Cerebellar nuclear complex (tissue), 1 donor: ENCODE results near the gene RNF20.
"Not testable (repeated sequence)": the region's sequence is repeated elsewhere in the genome, so short reads cannot be mapped to it uniquely, and the experiment has no call there.

ENCODE experiments used
- DNase-seq, 2 experiments: peaks; one replicate each; lab custom pipeline; 2025; lab: John Stamatoyannopoulos, UW

Gene RNF20, protein sequence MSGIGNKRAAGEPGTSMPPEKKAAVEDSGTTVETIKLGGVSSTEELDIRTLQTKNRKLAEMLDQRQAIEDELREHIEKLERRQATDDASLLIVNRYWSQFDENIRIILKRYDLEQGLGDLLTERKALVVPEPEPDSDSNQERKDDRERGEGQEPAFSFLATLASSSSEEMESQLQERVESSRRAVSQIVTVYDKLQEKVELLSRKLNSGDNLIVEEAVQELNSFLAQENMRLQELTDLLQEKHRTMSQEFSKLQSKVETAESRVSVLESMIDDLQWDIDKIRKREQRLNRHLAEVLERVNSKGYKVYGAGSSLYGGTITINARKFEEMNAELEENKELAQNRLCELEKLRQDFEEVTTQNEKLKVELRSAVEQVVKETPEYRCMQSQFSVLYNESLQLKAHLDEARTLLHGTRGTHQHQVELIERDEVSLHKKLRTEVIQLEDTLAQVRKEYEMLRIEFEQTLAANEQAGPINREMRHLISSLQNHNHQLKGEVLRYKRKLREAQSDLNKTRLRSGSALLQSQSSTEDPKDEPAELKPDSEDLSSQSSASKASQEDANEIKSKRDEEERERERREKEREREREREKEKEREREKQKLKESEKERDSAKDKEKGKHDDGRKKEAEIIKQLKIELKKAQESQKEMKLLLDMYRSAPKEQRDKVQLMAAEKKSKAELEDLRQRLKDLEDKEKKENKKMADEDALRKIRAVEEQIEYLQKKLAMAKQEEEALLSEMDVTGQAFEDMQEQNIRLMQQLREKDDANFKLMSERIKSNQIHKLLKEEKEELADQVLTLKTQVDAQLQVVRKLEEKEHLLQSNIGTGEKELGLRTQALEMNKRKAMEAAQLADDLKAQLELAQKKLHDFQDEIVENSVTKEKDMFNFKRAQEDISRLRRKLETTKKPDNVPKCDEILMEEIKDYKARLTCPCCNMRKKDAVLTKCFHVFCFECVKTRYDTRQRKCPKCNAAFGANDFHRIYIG

DNA sequence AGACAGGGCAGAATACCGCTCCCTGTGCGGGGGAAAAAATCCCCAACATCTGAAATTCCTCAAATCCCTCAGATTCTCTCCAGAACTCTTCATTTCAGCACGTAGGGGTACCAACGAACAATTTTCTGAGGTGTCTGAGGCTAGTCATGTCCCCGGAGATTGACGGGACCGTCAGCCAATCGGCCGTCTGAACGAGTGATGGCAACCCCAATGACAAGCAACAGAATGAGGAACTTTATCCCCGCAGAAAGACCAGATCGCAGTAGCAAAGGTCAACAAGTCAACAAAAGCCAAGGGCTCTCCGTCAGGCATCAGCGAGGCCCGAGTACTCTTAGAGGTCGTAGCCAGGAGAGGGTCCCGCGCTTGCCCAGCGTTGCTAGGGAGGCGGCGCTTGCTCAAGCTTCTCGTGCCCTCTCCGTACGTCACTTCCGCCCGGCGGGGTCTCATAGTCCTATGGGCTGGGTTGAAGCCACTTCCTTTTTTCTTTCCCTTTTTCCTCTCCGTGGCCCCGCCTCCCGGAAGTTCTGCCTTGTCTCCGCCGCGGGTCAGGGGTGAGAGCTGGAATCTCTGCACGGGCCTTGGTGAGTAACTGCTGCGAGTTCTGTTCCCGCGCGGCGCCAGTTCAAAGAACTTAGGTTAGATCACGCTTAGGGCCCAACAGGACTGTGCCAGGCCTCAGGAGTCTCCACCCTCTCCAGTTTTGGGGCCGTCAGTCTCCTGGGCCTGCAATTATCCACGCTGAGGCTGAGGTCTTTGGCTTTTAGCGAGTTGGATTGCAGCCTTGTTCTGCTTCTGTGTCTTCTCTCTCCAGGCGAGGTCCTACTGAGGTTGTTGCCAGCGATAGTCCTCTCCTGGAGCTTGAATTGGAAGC is at the start of gene RNF20:
TSS of gene RNF20 (plus strand) at position 520 of the 871 bp plus-strand sequence. CDS start 1,571 bp downstream, outside the sequence.
- peak; percentile 97 to 99 for DNase-seq

DNA sequence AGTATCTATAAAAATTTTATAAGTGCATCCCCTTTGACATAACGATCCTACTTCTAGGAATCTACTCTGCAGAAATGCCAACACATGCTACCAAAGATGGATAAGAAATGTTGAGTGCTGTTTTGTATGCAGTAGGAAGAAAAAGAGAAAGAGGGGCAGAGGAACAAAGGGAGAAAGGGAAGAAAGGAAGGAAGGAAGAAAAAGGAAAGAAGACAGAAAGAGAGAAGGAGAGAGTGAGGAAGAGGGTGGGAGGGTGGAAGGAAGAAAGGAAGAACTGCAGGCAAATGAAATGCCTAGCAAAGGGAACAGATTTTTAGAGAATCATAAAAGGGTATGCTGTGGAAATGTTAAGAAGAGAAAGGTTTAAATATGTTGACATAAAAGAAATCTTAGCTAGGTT is 49.6 kb upstream of the RNF20 start:
- DNase-seq, result no peak

DNA sequence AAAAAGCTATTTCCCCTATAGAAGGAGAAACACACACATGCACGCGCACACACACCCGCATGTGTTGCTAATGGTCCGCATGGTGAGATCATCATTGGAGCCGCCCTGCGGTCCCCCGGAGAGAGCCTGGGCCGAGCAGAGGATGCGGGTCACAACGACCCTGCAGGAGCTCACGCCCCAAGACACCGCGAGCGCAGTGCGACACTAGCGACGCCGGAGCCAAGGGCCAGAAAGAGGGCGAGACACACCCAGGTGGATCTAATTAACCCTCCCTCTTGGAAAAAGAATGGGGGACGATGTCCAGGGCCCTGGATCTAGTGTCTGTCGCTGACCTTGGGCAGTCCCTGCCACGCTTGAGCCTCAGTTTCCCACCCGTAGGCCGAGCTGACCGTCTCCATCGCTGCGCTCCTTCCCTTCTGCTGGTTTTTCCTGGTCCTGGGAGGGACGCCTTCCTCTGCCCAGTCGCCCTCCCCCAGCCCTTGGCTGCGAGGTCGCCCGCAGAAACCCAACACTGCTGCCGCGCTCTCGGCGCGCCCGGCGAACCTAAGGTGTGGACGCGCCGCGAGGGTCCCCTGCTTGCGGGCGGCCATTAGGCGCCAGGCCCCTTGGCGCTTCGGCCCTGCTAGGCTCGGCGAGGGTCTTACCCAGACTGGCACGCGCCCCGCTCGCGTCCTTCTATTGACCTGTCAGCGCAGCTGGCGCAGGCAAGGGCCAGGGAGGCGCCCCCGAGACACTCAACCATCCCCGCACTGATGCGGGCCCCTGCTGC is 47.5 kb upstream of the RNF20 start:
- peak in 1 of 2 experiments; percentile 28 for DNase-seq

DNA sequence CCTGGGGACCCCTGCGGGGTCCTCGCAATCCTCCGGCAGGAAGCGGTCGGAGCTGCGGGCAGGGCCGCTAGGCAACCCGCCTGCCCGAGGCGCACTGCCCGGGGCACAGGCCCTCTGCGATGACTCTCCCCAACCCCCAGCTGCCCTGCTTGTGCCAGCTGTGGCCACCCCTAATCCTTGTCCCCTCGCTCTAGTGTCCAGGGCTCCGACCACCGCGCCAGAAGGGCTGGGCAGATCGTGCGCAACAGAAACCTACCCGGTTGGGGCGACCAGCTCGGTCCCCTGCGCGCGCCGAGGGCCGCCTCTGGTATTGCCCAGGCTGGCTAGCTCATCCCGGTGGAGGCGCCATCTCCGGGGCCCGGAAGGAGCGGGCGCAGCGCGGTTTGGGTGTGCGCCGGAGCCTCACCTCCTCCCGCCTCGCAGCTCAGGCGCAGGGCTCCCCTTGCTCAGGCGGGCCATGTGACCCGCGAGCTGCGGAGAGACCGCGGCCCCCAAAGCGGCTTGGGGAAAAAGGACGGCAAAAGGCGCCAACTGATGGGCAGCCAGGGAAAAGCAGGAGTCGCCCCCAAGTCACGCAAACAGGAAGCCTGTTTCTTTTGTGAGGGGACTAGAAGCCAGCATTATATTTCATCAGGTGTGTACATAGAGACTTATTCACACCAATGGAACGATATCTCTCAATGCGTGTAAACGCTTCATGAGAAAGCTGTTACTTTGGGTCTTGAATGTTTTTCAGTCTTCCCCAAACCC is 46.8 kb upstream of the RNF20 start:
- DNase-seq, result peak; percentile 10 to 75

DNA sequence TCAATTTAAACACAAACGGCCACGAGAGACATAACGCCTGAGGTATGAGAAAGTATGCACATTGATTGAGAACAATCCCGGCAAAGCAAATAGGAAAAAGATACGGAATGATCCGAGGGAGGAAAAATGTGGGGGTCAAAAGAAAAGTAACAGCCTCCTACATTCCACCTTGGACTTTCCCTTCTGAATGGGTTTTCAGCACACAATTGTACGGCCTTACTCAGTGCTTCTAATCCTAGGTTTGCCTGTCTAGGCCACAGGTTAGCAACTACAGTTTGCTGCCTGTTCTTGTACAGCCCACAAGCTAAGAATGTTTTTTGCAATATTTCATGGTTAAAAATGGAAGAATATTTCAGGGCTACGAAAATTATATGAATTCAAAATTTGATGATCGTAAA is 46.2 kb upstream of the RNF20 start:
- no peak for DNase-seq

DNA sequence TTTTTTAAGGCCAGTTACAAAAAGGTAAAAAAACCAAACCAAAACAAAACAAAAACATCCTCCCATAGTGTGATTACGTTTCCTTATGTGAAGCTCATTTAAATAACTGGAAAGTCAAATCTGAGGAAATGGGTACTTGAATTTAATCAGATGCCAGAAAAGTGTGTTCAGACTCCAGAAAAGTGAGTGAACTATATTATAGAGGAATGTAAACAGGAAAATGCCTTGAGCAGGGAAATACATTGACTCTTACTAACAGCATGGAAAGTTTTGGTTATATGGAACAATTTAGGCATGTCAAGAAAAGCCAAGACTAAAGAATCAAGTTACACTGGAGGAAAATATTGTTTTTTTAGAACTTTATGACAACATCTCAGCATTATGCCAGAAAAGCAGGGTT is 37.8 kb upstream of the RNF20 start:
- DNase-seq, result no peak

DNA sequence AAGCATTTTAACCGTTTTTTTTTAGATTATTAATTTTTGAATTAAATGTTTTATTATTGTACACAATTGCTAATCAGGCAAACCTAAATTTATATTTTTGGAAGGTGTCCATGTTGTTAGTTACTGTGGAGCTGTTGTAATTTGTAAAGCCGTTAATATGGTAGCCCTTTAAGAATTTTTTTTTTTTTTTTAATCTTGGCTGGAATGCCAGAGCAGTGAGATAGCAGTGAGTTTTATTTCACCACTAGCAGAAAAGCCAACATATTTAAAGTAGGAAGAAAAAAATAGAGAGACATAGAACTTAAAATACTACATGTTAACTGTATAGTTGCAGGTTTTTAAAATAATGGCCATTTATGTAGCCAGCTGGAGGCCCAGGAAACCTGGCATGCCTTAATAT is 35.3 kb upstream of the RNF20 start:
- DNase-seq, result no peak

DNA sequence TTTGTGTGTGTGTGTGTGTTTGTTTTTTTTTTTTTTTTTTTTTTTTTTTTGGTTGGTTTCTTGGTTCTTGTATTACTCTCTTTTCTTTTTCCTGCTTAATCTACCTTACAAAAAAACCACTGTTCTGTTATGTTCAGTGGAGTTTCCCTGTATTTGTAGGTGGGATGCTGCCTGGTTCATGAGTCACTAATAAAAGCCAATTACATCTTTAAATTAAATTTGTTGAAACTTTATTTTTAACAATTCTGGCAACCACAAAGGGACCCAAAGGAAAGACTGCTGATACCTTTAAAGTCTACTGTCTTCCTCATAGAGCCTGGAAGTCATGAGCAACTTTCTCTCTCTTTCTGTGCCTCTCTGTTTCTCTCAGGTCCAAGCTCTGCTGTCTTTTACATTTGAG is 29.5 kb upstream of the RNF20 start:
- DNase-seq, result no peak

DNA sequence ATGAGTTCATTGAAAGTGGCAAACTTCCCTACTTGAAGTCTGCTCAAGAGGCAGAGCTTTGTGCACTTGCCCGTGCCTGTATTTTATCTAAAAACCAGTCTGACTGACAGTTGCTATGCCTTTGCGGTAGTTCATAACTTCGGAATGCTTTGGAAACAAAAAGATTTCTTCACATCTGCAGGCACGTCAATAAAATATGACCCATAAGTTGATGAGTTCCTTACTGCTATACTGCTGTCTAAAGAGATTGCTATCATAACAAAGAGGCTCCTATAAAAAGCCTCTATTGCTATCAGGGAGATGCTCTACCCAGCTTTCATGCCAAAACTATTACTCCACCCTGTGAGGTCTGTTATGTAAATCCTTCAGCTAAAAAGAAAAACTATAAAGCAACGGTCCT is 25.4 kb upstream of the RNF20 start:
- no peak for DNase-seq

DNA sequence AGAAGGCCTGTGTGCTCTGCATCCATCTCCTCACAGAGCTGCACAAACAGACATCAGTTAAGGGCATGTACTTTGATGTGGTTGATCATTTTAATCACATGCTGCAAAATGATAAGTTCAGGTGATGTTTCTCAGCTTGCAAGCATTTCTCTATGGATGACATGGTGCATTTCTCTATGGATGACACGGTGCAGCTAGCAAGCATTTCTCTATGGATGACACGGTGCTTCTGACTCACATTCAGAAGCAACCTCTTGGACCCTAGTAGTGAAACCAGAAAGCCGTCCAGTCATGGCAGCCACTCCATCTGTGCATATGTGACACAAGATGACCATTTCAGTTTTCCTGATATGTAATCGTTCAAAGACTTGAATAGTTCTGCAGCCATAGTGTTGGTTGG is 24.1 kb upstream of the RNF20 start:
- no peak for DNase-seq

DNA sequence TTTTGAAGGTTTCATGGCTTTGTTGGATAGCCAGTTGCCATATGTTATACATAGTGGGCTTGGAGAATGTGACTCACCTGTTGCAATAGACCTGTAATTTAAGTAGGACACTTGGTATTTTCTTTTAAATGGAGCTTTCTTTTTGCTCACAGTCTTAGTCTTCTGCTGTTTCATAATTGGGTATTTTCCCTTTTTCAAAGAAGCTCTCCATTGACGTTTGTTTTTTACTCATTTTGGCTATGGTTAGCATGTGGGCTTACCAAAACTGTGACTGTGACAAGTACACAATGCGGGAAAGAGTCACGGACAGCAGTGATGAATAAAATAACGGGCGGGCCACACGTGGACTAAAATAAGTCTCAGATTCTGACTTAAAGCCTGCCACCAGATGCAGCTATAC is 23.2 kb upstream of the RNF20 start:
- DNase-seq, result no peak

DNA sequence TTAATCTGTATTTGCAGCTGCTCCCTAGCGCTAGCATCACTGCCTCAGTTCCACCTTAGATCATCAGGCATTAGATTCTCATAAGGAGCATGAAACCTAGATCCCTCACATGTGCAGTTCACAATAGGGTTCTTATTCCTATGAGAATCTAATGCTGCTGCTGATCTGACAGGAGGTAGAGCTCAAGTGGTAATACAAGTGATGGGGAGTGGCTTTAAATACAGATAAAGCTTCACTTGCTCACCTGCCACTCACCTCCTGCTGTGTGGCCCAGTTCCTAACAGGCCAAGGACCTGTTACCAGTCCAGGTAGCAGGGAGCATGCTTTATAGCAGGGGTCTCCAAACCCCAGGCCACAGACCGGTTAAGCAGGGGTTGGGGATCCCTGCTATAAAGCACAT is 22.6 kb upstream of the RNF20 start:
- no peak for DNase-seq

DNA sequence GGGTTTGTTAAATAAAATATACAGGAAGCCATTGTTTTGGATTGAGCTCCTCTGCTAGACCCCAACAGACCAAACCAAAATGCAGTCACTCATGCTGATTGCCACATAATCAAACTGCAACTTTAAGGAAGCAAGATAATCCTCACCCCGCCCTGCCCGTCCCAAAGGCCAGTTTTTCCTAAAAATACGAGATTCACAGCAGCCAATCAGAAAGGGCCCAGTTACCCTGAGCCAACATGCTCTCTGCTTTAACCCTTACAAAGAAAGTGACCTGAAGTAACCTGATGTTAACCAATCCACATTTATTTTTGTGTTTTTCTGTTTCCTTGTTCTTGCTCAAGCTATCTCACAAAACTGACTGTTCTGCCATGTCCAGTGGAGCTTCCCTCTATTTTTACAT is 21.5 kb upstream of the RNF20 start:
- DNase-seq, result no peak

DNA sequence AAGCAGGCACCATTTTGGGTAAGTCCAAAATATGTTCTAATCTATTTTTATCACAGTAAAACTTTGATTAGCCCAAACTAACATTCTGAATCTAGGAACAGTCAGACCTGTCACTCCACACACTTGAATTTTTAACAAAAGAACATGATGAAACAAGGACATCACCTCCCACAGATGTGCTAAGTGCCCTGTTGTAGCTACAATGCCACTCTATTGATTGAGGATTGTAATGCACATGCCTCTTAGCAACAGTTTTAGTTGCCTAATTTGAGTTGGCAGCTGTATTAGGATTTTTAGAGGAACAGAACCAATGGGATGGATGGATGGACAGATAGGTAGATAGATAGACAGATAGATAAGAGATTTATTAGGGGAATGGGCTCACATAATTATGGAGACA is 20.3 kb upstream of the RNF20 start:
- DNase-seq, result no peak

DNA sequence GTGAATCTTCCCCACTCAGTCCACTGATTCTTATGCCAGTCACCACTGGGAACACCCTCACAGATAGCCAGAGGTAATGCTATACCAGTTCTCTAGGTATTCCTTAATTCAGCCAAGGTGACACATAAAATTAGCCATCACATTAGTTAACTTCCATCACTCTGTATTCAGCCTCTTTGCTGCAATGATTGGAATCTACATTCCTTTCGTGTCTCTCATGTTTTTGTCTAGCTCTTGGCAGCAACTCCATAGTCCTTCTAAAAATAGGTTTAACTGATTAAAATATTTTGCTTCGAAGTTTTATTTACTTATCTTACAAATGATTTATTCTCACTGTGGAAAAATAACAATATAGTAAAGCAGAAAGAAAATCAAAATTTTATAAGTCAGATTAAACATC is 19.6 kb upstream of the RNF20 start:
- DNase-seq, result no peak

DNA sequence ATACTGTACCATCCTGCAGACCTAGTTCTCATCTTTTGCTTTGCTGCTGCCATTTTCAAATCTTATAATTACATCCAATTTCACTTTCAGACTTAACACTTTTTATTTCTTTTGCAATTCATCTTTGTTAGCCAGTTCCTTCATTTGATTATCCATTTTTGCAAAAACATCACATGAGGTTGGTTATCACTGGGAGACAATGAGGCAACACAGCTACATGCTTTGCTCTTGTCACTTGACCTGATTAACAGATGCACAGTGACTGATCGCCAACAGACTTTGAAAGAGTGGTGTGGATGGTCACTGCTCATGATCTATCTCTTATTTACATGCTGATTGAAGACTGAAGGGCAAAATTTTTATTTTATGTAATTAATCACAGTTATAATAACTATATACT is 17.0 kb upstream of the RNF20 start:
- no peak for DNase-seq

DNA sequence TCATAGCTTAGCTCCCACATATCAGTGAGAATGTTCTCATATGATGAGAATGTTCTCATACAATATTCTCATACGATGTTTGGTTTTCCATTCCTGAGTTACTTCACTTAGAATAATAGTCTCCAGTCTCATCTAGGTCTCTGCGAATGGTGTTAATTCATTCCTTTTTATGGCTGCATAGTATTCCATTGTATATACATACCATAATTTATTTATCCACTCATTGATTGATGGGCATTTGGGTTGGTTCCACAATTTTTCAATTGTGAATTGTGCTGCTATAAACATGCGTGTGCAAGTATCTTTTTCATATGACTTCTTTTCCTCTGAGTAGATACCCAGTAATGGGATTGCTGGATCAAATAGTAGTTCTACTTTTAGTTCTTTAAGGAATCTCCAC is 15.2 kb upstream of the RNF20 start:
- not testable (repeated sequence) for DNase-seq

DNA sequence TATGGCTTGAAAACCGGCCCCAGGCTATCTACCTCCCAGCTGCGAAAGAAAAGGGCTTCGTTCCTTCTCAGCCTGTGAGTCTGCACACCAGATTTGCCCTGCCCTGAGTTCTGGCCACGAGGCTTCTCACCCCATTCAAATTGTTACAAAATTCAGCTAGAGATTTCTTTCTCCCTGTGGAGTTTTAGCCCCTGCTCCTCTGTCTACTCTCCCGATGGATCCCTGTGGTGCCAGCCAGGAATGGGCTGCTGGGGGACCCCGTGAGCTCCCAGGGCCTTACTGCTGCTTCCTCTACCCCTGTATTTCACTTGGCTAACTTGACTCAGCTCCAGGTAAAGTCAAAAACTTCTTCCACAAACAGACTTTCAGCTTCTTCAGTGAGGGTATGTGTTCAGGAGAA is 9.3 kb upstream of the RNF20 start:
- no peak for DNase-seq

DNA sequence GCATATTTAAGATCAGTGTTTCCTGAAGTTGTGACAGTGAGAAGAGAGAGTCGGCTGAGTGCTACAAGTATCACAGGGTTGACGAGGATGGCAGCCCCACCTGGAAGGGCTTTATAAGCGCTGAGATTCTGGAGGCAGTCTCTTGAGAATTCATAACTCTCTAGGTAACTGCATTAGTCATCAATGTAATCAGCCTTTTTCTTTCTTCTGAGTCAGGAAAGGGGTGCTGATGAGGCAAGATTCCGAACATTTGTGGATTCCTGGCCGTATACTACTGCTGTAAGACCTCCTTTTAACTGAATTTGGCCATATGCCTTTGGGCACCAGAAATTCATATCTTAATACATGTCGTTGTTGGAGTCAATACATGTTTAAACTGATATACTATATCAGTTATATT is 6.6 kb upstream of the RNF20 start:
- no peak for DNase-seq

DNA sequence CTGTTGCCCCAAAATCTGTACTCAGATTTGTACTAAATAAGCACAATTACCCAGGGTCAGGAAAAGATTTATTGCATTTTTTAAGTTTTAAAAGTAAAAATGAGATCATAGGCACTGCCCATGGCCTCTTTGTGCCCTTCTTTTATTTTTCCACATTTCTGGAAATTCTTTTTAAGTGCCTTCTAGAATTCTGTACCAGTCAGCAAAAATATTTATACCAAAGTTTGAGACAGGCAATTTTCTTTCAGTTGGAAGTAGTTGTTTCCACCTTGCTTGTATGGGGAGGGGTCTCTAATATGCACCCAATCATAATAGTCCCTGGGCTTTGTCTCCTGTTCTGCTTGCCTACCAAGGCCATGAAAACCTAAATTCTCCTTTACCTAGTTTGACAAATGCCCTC is 5.6 kb upstream of the RNF20 start:
- DNase-seq, result no peak
